CD4-positive, alpha-beta T cell treated with Interleukin-2 at 100 ng/mL for 4 hours (primary cell): ENCODE data around the gene ARHGAP27.
"Not testable (repeated sequence)": the region's sequence is repeated elsewhere in the genome, so short reads cannot be mapped to it uniquely, and the experiment has no call there.

Source experiments
- DNase-seq: peaks from one replicate; pipeline ENCODE4 v3.0.0-alpha.2; 2020; ENCODE audit warnings: low spot score

ARHGAP27 gene, protein sequence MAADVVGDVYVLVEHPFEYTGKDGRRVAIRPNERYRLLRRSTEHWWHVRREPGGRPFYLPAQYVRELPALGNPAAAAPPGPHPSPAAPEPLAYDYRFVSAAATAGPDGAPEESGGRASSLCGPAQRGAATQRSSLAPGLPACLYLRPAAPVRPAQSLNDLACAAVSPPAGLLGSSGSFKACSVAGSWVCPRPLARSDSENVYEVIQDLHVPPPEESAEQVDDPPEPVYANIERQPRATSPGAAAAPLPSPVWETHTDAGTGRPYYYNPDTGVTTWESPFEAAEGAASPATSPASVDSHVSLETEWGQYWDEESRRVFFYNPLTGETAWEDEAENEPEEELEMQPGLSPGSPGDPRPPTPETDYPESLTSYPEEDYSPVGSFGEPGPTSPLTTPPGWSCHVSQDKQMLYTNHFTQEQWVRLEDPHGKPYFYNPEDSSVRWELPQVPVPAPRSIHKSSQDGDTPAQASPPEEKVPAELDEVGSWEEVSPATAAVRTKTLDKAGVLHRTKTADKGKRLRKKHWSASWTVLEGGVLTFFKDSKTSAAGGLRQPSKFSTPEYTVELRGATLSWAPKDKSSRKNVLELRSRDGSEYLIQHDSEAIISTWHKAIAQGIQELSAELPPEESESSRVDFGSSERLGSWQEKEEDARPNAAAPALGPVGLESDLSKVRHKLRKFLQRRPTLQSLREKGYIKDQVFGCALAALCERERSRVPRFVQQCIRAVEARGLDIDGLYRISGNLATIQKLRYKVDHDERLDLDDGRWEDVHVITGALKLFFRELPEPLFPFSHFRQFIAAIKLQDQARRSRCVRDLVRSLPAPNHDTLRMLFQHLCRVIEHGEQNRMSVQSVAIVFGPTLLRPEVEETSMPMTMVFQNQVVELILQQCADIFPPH

GRCh38 chr17:45432405-45433158 lies at the start of gene ARHGAP27:
Gene ARHGAP27 (minus strand): TSS chr17:45432870. CDS start chr17:45430279, 2,591 bp downstream.
- peak; percentile 30 for DNase-seq

- DNase-seq: not testable (repeated sequence)
These were observed 49.6 kb upstream of the ARHGAP27 start for GRCh38 chr17:45482317-45482716.

- not testable (repeated sequence) for DNase-seq
These were observed 42.8 kb upstream of the ARHGAP27 start for GRCh38 chr17:45475436-45475835.

- not testable (repeated sequence) for DNase-seq
These were observed 39.6 kb upstream of the ARHGAP27 start for GRCh38 chr17:45472249-45472648.

GRCh38 chr17:45469204-45469563 lies 36.5 kb upstream of the ARHGAP27 start:
- DNase-seq: not testable (repeated sequence)

DNA sequence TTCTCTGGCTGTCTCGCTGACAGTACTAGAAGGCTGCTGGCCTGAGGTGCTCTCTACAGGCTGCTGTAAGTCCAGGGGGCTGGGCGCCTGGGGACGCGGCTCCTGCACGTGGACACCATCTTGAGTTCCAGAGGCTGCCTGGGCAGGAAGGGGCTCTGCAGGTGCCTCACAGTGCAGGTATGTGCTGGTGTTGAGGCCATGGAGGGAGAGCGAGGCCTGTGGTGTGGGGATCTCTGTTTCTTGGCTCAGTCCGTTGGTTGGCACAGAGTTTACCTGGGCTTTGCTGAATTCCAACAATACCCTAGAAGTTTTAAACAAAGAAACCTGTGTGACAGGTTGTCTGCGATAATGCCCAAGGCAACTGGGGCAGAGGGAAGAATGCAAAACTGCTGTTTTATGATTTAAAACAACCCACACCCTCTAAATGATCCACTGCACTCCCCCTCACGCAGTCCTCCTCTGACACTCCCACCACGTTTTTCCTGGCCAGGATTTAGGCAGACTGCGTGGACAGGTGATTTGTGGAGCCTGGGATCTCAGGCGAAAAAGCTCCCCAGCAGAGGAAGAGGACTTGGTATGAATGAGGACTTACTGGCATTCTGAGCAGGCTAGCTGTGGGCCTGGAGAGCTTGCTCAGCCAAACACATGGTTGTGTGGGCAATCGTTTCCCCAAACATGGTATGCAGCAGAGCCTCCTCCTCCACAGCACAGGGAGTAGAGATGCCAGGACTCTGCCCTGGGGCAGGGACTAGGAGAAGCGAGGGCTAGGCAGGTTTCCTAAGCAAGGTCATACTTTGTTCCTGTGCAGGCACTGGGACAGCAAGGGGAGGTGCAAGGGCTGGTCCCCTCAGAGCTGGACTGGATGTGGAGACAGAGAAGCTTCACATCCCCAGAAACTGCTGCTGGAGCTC lies 35.9 kb upstream of the ARHGAP27 start:
- not testable (repeated sequence) for DNase-seq

GRCh38 chr17:45461524-45462327 lies 29.1 kb upstream of the ARHGAP27 start:
- DNase-seq: peak; percentile 22

DNA sequence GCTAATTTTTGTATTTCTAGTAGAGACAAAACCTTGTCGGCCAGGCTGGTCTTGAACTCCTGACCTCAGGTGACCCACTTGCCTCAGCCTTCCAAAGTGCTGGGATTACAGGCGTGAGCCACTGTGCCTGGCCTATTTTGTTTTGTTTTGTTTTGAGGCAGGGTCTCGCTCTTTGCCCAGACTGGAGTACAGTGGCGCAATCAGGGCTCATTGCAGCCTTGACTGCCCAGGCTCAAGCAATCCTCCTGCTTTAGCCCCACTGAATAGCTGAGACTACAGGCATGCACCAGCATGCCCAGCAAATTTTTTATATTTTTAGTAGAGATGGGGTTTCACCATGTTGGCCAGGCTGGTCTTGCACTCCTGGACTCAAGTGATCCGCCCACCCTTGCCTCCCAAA lies 27.8 kb upstream of the ARHGAP27 start:
- DNase-seq: not testable (repeated sequence)

GRCh38 chr17:45454341-45454740 lies 21.7 kb upstream of the ARHGAP27 start:
- DNase-seq: not testable (repeated sequence)

DNA sequence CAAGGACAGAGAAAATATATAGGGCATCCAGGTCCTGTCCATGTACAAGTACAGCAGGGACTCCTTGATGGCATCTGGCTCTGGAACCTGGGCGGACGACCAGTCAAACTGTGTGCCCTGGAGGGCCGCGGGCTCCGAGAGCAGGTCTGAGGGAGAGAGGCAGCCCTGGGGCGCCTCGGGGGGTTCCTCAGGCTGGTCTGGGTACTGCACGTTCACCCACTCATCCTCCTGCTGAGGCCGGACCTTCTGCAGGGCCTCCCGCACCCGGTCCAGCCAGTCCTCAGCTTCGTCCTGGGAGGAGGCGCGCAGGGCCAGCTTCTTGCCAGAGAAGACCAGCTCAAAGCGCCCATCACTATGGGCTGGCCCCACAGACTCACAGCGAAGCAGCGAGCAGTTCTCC lies 21.1 kb upstream of the ARHGAP27 start:
- DNase-seq: not testable (repeated sequence)

DNA sequence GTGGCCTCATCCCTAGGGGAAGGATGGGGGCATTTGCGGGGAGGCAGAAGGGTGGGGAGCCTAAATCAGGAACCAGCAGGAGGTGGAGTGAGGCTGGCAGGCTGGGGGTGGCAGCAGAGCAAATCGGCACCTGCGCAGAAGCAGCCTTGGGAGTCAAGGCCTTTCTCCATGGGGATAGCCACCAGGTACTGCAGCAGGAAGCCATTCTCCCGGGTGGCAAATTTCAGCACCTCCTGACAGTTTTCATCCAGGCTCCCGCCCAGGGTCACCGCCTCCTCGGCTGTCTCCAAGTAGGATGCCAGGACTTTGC lies 20.5 kb upstream of the ARHGAP27 start:
- not testable (repeated sequence) for DNase-seq

- DNase-seq: not testable (repeated sequence)
These were observed 19.9 kb upstream of the ARHGAP27 start for GRCh38 chr17:45452329-45453224.

- not testable (repeated sequence) for DNase-seq
These were observed 19.0 kb upstream of the ARHGAP27 start for GRCh38 chr17:45451660-45452059.

- no peak for DNase-seq
These were observed 18.5 kb upstream of the ARHGAP27 start for GRCh38 chr17:45451131-45451530.

DNA sequence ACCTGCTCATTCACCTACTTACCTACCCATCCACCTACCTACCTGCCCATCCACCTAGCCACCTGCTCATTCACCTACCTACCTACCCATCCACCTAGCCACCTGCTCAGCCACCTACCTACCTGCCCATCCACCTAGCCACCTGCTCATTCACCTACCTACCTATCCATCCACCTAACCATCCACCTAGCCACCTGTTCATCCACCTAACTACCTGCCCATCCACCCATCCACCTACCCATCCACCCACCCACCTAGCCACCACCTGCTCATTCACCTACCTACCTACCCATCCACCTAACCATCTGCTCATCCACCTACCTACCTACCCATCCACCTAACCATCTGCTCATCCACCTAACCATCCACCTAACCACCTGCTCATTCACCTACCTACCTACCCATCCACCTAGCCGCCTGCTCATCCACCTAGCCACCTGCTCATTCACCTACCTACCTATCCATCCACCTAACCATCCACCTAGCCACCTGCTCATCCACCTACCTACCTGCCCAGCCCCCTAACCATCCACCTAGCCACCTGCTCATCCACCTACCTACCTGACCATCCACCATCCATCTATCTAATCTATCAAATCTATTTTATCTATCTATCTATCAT lies 17.1 kb upstream of the ARHGAP27 start:
- DNase-seq: not testable (repeated sequence)

DNA sequence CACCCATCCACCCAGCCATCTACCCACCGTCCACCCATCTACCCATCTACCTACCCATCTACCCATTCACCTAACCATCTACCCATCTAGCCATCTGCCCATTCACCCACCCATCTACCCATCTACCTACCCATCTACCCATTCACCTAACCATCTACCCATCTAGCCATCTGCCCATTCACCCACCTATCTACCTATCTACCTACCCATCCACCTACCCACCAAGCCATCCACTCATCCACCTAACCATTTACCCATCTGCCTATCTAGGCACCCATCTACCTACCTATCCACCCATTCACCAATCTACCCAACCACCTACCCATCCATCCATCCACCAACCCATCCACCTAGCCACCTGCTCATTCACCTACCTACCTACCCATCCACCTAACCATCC lies 16.6 kb upstream of the ARHGAP27 start:
- not testable (repeated sequence) for DNase-seq

- not testable (repeated sequence) for DNase-seq
These were observed 15.8 kb upstream of the ARHGAP27 start for GRCh38 chr17:45448483-45448882.

- DNase-seq: not testable (repeated sequence)
These were observed 15.4 kb upstream of the ARHGAP27 start for GRCh38 chr17:45448066-45448465.

- not testable (repeated sequence) for DNase-seq
These were observed 15.0 kb upstream of the ARHGAP27 start for GRCh38 chr17:45447650-45448049.
